Upper lobe of left lung (tissue), 4 donors: ENCODE measurements around the gene IGF2BP1.

Experiments
- CTCF ChIP-seq, 6 experiments: fragments of 450-650 bp in 4 of 6; fragments of 200-600 bp in 2 of 6; sonication (generic) in 2 of 6; IDR thresholded peaks; one replicate each; pipeline ENCODE4 v1.5.1; 2016 to 2019; ENCODE audit warnings: antibody characterized with exemption in 6 of 6
- EP300 ChIP-seq, 4 donors: sonication (generic); formaldehyde crosslinking; IDR thresholded peaks; one replicate each; pipeline ENCODE4 v1.5.1; 2017; ENCODE audit warnings: antibody characterized with exemption in 4 of 4, control low read depth in 2 of 4
- POLR2A ChIP-seq, 4 donors: fragments of 450-650 bp; IDR thresholded peaks; one replicate each; pipeline ENCODE4 v1.5.1; 2016 to 2017; ENCODE audit warnings: antibody characterized with exemption in 4 of 4, mild to moderate bottlenecking in 2 of 4
- POLR2AphosphoS5 ChIP-seq, 2 donors: sonication (generic); formaldehyde crosslinking; IDR thresholded peaks; one replicate each; pipeline ENCODE4 v1.5.1; 2017; ENCODE audit warnings: antibody characterized with exemption in 2 of 2

- no peak for TF ChIP-seq POLR2A (IDR thresholded peaks at IDR 0.05)
- no peak for TF ChIP-seq CTCF (IDR thresholded peaks at IDR 0.05)
- no peak for TF ChIP-seq EP300 (IDR thresholded peaks at IDR 0.05)
- no peak for TF ChIP-seq POLR2AphosphoS5 (IDR thresholded peaks at IDR 0.05)
Measured at GRCh38 chr17:49050611-49051010, 53.4 kb downstream of the IGF2BP1 start.
